Adrenal gland (tissue), 12 donors: ENCODE results near the gene KLHL42. TPM values are rescaled to one million over a fixed set of nuclear protein-coding genes. Genes with fewer than 3 reads are reported as not detected.
"Not testable (repeated sequence)": the region's sequence is repeated elsewhere in the genome, so short reads cannot be mapped to it uniquely, and the experiment has no call there.

Source experiments
- DNase-seq, 7 donors: peaks; one replicate each; pipeline ENCODE4 v3.0.0-alpha.2; 2019 to 2020
- H3K27ac ChIP-seq, 5 donors: fragments of 200-600 bp; sonication (generic) in 4 of 5; 1 replicate in 3 of 5; 2 replicates in 2 of 5; pipeline versions ENCODE4 v1.5.1 to v1.8.0; 2016 to 2020; ENCODE audit warnings: mild to moderate bottlenecking in 1 of 5
- H3K27me3 ChIP-seq: fragments of 200-600 bp; 2 replicates; pipeline ENCODE4 v1.8.0; 2021
- H3K36me3 ChIP-seq, 2 donors: fragments of 200-600 bp; replicated peaks in 1 of 2; 1 replicate in 1 of 2; 2 replicates in 1 of 2; pipeline versions ENCODE4 v1.5.1 to v1.8.0; 2018 to 2022
- H3K4me1 ChIP-seq, 2 donors: fragments of 200-600 bp; replicated peaks in 1 of 2; 1 replicate in 1 of 2; 2 replicates in 1 of 2; pipeline versions ENCODE4 v1.5.1 to v1.8.0; 2018 to 2021
- H3K4me3 ChIP-seq, 4 donors: fragments of 200-600 bp; sonication (generic) in 3 of 4; one replicate each; pipeline ENCODE4 v1.5.1; 2016 to 2018
- H3K9me3 ChIP-seq, 3 donors: fragments of 200-600 bp; sonication (generic) in 1 of 3; replicated peaks in 1 of 3; 1 replicate in 2 of 3; 2 replicates in 1 of 3; pipeline versions ENCODE4 v1.5.1 to v1.8.0; 2016 to 2021
- CTCF ChIP-seq, 6 experiments: fragments of 450-650 bp in 4 of 6; fragments of 200-600 bp in 2 of 6; sonication (generic) in 1 of 6; IDR thresholded peaks; 1 replicate in 5 of 6; 2 replicates in 1 of 6; pipeline versions ENCODE4 v1.5.1 to v1.8.0; 2016 to 2021; ENCODE audit warnings: antibody characterized with exemption in 6 of 6, mild to moderate bottlenecking in 2 of 6, moderate library complexity in 1 of 6
- POLR2A ChIP-seq, 2 donors: fragments of 450-650 bp; IDR thresholded peaks; one replicate each; pipeline ENCODE4 v1.6.1; 2017; ENCODE audit warnings: antibody characterized with exemption in 2 of 2, mild to moderate bottlenecking in 2 of 2, moderate library complexity in 1 of 2
- WGBS, 4 donors: extraction: QIAGEN DNeasy Blood & Tissue Kit in 2 of 4; methylation state at CpG; one replicate each; pipeline versions ENCODE4 v1.1.5 to v1.1.7; 2013 to 2017; 5-methylcytosine and 5-hydroxymethylcytosine counted together
- intact Hi-C, 2 donors: fragments of 100-400 bp; cut with DNase I; formaldehyde crosslinking; loops; one replicate each; pipeline versions ENCODE4 v1.14.1 to v1.15.0; 2022 to 2023
- polyA plus RNA-seq, 3 donors: library from polyadenylated mRNA; stranded (reverse); fragments of 200-250 nt in 2 of 3; fragments of 350-450 nt in 1 of 3; fragmentation: Illumina TruSeq in 1 of 3; extraction: RNeasy Lipid Tissue Mini Kit (QIAGEN cat#74804) in 1 of 3; gene quantifications; one replicate each; pipeline ENCODE4 v1.2.3, GENCODE V29; 2013 to 2014
- small RNA-seq, 2 donors: library from RNA; depleted of rRNA; stranded (forward); fragments of <200 nt; gene quantifications; one replicate each; pipeline ENCODE3, GENCODE V24; 2016
- total RNA-seq, 9 donors: library from RNA; depleted of rRNA in 4 of 9; stranded (reverse); fragments of >200 nt in 4 of 9; fragments of 120-200 nt in 1 of 9; fragmentation: NEBNext Ultra II Directional in 1 of 9; extraction: Animal tissue kit (Norgen Biotek cat#: 25700) in 1 of 9; gene quantifications; one replicate each; pipeline versions ENCODE4 v1.1.0 to v1.2.4, GENCODE V29; 2013 to 2023
- donor health status: healthy with polysubstance abuse.
- donor health status: Bipolar disorder and iron deficiency.
- donor health status: DM: yes; HTN: yes; CAD: no.
- donor health status: DM: no; HTN: no; CAD: no.
- donor health status: DM: no; HTN: no; CAD: no.
- donor health status: DM: yes; HTN: yes; CAD: no.

Gene KLHL42
- total and polyA plus RNA-seq, 12 donors = 7.8 to 23.7 (median 18.4) TPM

GRCh38 chr12:27845187-27845586 is 65.2 kb downstream of the KLHL42 start:
- no peak overlapping the region for H3K27ac ChIP-seq
- no peak for DNase-seq
- H3K4me1 ChIP-seq = no peaks in the 10 kb centered on the region
- WGBS, 4 donors = 89 to 100% (median 96%) methylated on average over 2 of the region's 2 CpGs
- H3K27me3 ChIP-seq = no peaks in the 10 kb centered on the region
- H3K36me3 ChIP-seq = no peaks in the 10 kb centered on the region
- no peaks in the 10 kb centered on the region for H3K9me3 ChIP-seq
- intact Hi-C loops = no loop called here
- TF ChIP-seq CTCF (IDR thresholded peaks at IDR 0.05) (no peak), POLR2A (IDR thresholded peaks at IDR 0.05) (no peak)
- H3K4me3 ChIP-seq = no peak overlapping the region

GRCh38 chr12:27845706-27846105 is 65.7 kb downstream of the KLHL42 start:
- H3K4me3 ChIP-seq, DNase-seq, H3K9me3 ChIP-seq, H3K4me1 ChIP-seq, H3K36me3 ChIP-seq, H3K27ac ChIP-seq, intact Hi-C loops, H3K27me3 ChIP-seq: not testable (repeated sequence)
- WGBS, 4 donors = 63 to 93% (median 86%) methylated on average over 3 of the region's 3 CpGs

GRCh38 chr12:27847293-27847692 is 67.3 kb downstream of the KLHL42 start:
- DNase-seq, H3K4me1 ChIP-seq, intact Hi-C loops, H3K27me3 ChIP-seq, H3K9me3 ChIP-seq, H3K4me3 ChIP-seq, H3K36me3 ChIP-seq, H3K27ac ChIP-seq: not testable (repeated sequence)
- WGBS, 4 donors = 87 to 95% (median 88%) methylated on average over 2 of the region's 2 CpGs

GRCh38 chr12:27851311-27851710 is 71.3 kb downstream of the KLHL42 start:
- no peaks in the 10 kb centered on the region for H3K27me3 ChIP-seq
- DNase-seq = no peak
- H3K9me3 ChIP-seq = no peaks in the 10 kb centered on the region
- no peak overlapping the region for H3K4me3 ChIP-seq
- no peaks in the 10 kb centered on the region for H3K36me3 ChIP-seq
- intact Hi-C loops = no loop called here
- H3K4me1 ChIP-seq = no peaks in the 10 kb centered on the region
- TF ChIP-seq CTCF (IDR thresholded peaks at IDR 0.05) (no peak), POLR2A (IDR thresholded peaks at IDR 0.05) (no peak)
- no peak overlapping the region for H3K27ac ChIP-seq

GRCh38 chr12:27852117-27852516 is 72.1 kb downstream of the KLHL42 start:
- Histone ChIP-seq H3K4me1 (no peaks in the 10 kb centered on the region), H3K27ac (no peak overlapping the region), H3K4me3 (no peak overlapping the region), H3K36me3 (no peaks in the 10 kb centered on the region), H3K27me3 (no peaks in the 10 kb centered on the region), H3K9me3 (no peaks in the 10 kb centered on the region)
- no peak for DNase-seq
- TF ChIP-seq CTCF (IDR thresholded peaks at IDR 0.05) = no peak
- TF ChIP-seq POLR2A (IDR thresholded peaks at IDR 0.05) = no peak
- intact Hi-C loops = no loop called here

Small RNA genes within 50 kb of the gene (small RNA-seq; reads per million reads assigned to genes)
- gene RF00019 = 0 reads per million in 2 donors
- 0 reads per million in 2 donors for gene RF02271

Other genes with a start within 250 kb of the KLHL42 start
- gene REP15, start 83.8 kb upstream of the KLHL42 start, total RNA-seq = 1 to 10 TPM in 6 of 9 donors, under 1 TPM in 1, not detected in 2; 0.91 to 3.1 (median 1.8) TPM
- 1 to 10 TPM; 1.3 to 5.2 (median 2.7) TPM for gene REP15, start 83.8 kb upstream of the KLHL42 start, polyA plus RNA-seq
- gene MRPS35, start 69.4 kb upstream of the KLHL42 start, total RNA-seq = 10 to 100 TPM; 39.5 to 96.2 (median 62.7) TPM
- gene MRPS35, start 69.4 kb upstream of the KLHL42 start, polyA plus RNA-seq = 100 to 1,000 TPM in 1 of 3 donors, 10 to 100 TPM in 2; 21.0 to 137 (median 22.0) TPM
- under 1 TPM in 1 of 9 donors, not detected in 8; 0.11 TPM for gene MANSC4, start within 50 bp of the KLHL42 start, total RNA-seq
- under 1 TPM in 1 of 3 donors, not detected in 2; 0.07 TPM for gene MANSC4, start within 50 bp of the KLHL42 start, polyA plus RNA-seq
- gene PTHLH, start 192.5 kb downstream of the KLHL42 start, total RNA-seq = under 1 TPM in 5 of 9 donors, not detected in 4; 0.11 to 0.55 (median 0.29) TPM
- under 1 TPM in 1 of 3 donors, not detected in 2; 0.30 TPM for gene PTHLH, start 192.5 kb downstream of the KLHL42 start, polyA plus RNA-seq